SK-N-SH treated with all-trans-retinoic acid at 6 μM for 48 hours (cell line): ENCODE data around the gene CHMP4A.

Experiments used
- ATAC-seq: fragments of 200-7000 bp; cut with Tn5 transposase; 3 replicates; pipeline ENCODE4 v1.9.1; 2020; ENCODE audit warnings: mild to moderate bottlenecking, moderate library complexity
- ARNTL ChIP-seq: fragments of 450-650 bp; formaldehyde crosslinking; IDR thresholded peaks from 2 replicates; pipeline ENCODE4 v1.5.0; 2020; ENCODE audit warnings: low read depth, mild to moderate bottlenecking, moderate library complexity, borderline replicate concordance
- BACH2 ChIP-seq: fragments of 250-450 bp; sonication (Bioruptor Pico); IDR thresholded peaks from 2 replicates; pipeline ENCODE4 v1.9.0; 2021; ENCODE audit warnings: mild to moderate bottlenecking, borderline replicate concordance
- CSDC2 ChIP-seq: fragments of 250-450 bp; sonication (Bioruptor Pico); IDR thresholded peaks from 2 replicates; pipeline ENCODE4 v1.5.0; 2020; ENCODE audit warnings: mild to moderate bottlenecking, moderate library complexity
- CSRNP3 ChIP-seq: fragments of 250-450 bp; sonication (Bioruptor Pico); IDR thresholded peaks from 2 replicates; pipeline ENCODE4 v1.5.1; 2021; ENCODE audit warnings: mild to moderate bottlenecking, moderate library complexity
- ESRRG ChIP-seq: fragments of 250-450 bp; sonication (Bioruptor Pico); IDR thresholded peaks from 2 replicates; pipeline ENCODE4 v1.6.1; 2021; ENCODE audit warnings: mild to moderate bottlenecking
- GLIS3 ChIP-seq: fragments of 250-450 bp; sonication (Bioruptor Pico); IDR thresholded peaks from 2 replicates; pipeline ENCODE4 v1.5.0; 2020; ENCODE audit warnings: mild to moderate bottlenecking, moderate library complexity
- ISL1 ChIP-seq: fragments of 250-450 bp; sonication (Bioruptor Pico); IDR thresholded peaks from 2 replicates; pipeline ENCODE4 v2.1.2; 2022; ENCODE audit warnings: mild to moderate bottlenecking, moderate library complexity
- OSR1 ChIP-seq: fragments of 250-450 bp; sonication (Bioruptor Pico); IDR thresholded peaks from 2 replicates; pipeline ENCODE4 v1.8.0; 2022; ENCODE audit warnings: moderate library complexity, mild to moderate bottlenecking, inconsistent platforms
- PATZ1 ChIP-seq: fragments of 250-450 bp; sonication (Bioruptor Pico); IDR thresholded peaks from 2 replicates; pipeline ENCODE4 v1.8.0; 2020; ENCODE audit warnings: mild to moderate bottlenecking, moderate library complexity, borderline replicate concordance
- POU6F1 ChIP-seq: fragments of 250-450 bp; sonication (Bioruptor Pico); IDR thresholded peaks from 2 replicates; pipeline ENCODE4 v1.8.0; 2021; ENCODE audit warnings: low read depth, mild to moderate bottlenecking, moderate library complexity, borderline replicate concordance
- RARB ChIP-seq: fragments of 250-450 bp; sonication (Bioruptor Pico); IDR thresholded peaks from 2 replicates; pipeline ENCODE4 v1.8.0; 2021; ENCODE audit warnings: mild to moderate bottlenecking, moderate library complexity
- SNAI2 ChIP-seq: fragments of 250-450 bp; sonication (Bioruptor Pico); IDR thresholded peaks from 2 replicates; pipeline ENCODE4 v1.5.0; 2020; ENCODE audit warnings: mild to moderate bottlenecking, moderate library complexity
- TCF4 ChIP-seq: fragments of 250-450 bp; sonication (Bioruptor Pico); IDR thresholded peaks from 2 replicates; pipeline ENCODE4 v1.8.0; 2021; ENCODE audit warnings: mild to moderate bottlenecking, moderate library complexity, borderline replicate concordance
- TOX ChIP-seq: fragments of 250-450 bp; sonication (Bioruptor Pico); IDR thresholded peaks from 2 replicates; pipeline ENCODE4 v1.8.0; 2021; ENCODE audit warnings: mild to moderate bottlenecking, moderate library complexity, borderline replicate concordance
- TSHZ2 ChIP-seq: fragments of 250-450 bp; sonication (Bioruptor Pico); IDR thresholded peaks from 2 replicates; pipeline ENCODE4 v1.5.0; 2020; ENCODE audit warnings: mild to moderate bottlenecking, moderate library complexity
- ZC3H10 ChIP-seq: fragments of 250-450 bp; sonication (Bioruptor Pico); IDR thresholded peaks from 2 replicates; pipeline ENCODE4 v1.5.1; 2021; ENCODE audit warnings: mild to moderate bottlenecking, moderate library complexity
- ZNF565 ChIP-seq: fragments of 450-650 bp; formaldehyde crosslinking; conservative IDR thresholded peaks from 2 replicates; pipeline ENCODE4 v1.5.0; 2020; ENCODE audit warnings: low read depth, mild to moderate bottlenecking, moderate library complexity
- ZNF70 ChIP-seq: fragments of 450-650 bp; formaldehyde crosslinking; IDR thresholded peaks from 2 replicates; pipeline ENCODE4 v1.5.0; 2020; ENCODE audit warnings: mild to moderate bottlenecking, moderate library complexity
- ZNF8 ChIP-seq: fragments of 450-650 bp; formaldehyde crosslinking; IDR thresholded peaks from 2 replicates; pipeline ENCODE4 v1.5.0; 2020; ENCODE audit warnings: mild to moderate bottlenecking, moderate library complexity

The CHMP4A gene

GRCh38 chr14:24194873-24195185, 18.5 kb downstream of the CHMP4A start (continued):
- TF ChIP-seq PATZ1 (CRISPR knock-in tag), result no peak

GRCh38 chr14:24194186-24194872, 19.0 kb downstream of the CHMP4A start:
- TF ChIP-seq SNAI2 (CRISPR knock-in tag) (no peak), BACH2 (CRISPR knock-in tag) (no peak), RARB (CRISPR knock-in tag) (no peak), ZNF565 (no peak), TCF4 (CRISPR knock-in tag) (no peak), ESRRG (CRISPR knock-in tag) (no peak), TSHZ2 (CRISPR knock-in tag) (no peak), TOX (no peak), ZNF8 (no peak), ARNTL (no peak), CSRNP3 (CRISPR knock-in tag) (no peak), ZNF70 (CRISPR knock-in tag) (no peak), PATZ1 (CRISPR knock-in tag) (no peak), ISL1 (CRISPR knock-in tag) (no peak), ZC3H10 (no peak), POU6F1 (CRISPR knock-in tag) (no peak)
- ATAC-seq, result no peak

- ATAC-seq, result no peak
- TF ChIP-seq TCF4 (CRISPR knock-in tag), result no peak
- TF ChIP-seq ZC3H10, result no peak
Measured at GRCh38 chr14:24192933-24193332, 20.4 kb downstream of the CHMP4A start.

- ATAC-seq, result no peak
- no peak for TF ChIP-seq TOX
- no peak for TF ChIP-seq CSDC2 (CRISPR knock-in tag)
- no peak for TF ChIP-seq OSR1 (CRISPR knock-in tag)
- no peak for TF ChIP-seq GLIS3 (CRISPR knock-in tag)
- no peak for TF ChIP-seq TSHZ2 (CRISPR knock-in tag)
- TF ChIP-seq BACH2 (CRISPR knock-in tag), result no peak
- no peak for TF ChIP-seq ESRRG (CRISPR knock-in tag)
- TF ChIP-seq RARB (CRISPR knock-in tag), result no peak
- no peak for TF ChIP-seq SNAI2 (CRISPR knock-in tag)
- no peak for TF ChIP-seq ZNF70 (CRISPR knock-in tag)
- TF ChIP-seq ISL1 (CRISPR knock-in tag), result no peak
- TF ChIP-seq PATZ1 (CRISPR knock-in tag), result no peak
Measured at GRCh38 chr14:24190416-24190815, 22.9 kb downstream of the CHMP4A start.
